HG02852 (cell line): ENCODE data around the gene CACNA2D2.

ENCODE experiments used
- ATAC-seq: cut with Tn5 transposase; IDR thresholded peaks from one replicate; pipeline ENCODE4 v1.9.1; 2021; ENCODE audit warnings: mild to moderate bottlenecking, moderate library complexity; ENCODE audit not compliant: unreplicated experiment

The CACNA2D2 gene

GRCh38 chr3:50502584-50503423 lies 630 bp downstream of the CACNA2D2 start:
- no peak for ATAC-seq

DNA sequence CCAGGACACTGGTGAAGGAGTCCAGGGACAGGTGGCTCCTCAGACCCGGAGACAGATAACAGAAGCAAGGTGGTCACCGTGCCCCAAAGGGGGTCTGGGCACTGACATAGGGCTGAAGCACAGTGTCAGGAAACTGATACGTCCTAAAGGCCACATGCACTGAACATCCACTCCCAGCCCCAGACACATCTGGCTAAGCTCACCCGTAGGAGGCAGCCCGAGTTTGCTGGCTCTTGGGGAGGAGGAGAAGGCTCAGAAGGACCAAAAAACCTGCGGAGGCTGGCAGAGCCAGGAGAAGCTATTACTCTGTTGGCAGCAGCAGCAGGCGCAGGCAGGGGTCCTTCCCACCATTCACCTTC lies 1.2 kb downstream of the CACNA2D2 start:
- ATAC-seq = no peak

DNA sequence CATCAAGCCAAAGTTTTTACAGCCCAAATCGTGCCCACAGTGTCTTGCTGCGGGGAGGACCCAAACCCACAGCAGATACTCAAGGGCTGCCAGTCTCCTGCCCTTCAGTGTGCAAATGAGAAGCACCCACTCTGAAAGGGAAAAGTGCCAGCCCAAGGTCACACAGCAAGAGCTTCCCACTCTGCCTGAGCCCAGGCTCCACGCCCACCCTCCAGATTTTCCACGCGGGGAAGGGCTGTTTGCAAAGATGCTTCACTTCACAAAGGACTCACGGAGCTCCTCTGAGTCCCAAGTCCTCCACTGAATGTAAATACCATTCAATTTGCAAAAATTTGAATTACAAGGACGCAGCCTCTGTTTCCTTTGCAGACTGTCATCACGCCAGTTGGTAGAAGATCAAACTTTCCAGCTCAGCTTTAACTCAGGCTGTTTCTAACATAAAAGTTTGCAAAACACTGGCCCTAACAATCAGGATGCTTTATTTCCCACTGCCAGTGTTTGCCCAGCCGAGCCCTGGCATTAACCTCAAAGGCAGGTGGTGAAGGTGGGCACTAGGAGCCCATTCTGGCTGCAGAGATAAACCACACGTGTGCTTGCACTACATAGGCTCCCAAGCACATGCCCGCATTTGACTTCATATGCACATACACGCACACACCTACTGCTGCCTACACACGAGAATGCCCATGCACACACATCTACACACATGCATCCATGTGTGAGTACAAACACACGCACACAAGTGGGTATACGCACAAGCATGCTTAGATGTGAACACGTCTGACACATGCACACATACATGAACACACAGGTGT lies 7.6 kb downstream of the CACNA2D2 start:
- ATAC-seq = no peak

GRCh38 chr3:50494126-50494525 lies 9.3 kb downstream of the CACNA2D2 start:
- no peak for ATAC-seq

DNA sequence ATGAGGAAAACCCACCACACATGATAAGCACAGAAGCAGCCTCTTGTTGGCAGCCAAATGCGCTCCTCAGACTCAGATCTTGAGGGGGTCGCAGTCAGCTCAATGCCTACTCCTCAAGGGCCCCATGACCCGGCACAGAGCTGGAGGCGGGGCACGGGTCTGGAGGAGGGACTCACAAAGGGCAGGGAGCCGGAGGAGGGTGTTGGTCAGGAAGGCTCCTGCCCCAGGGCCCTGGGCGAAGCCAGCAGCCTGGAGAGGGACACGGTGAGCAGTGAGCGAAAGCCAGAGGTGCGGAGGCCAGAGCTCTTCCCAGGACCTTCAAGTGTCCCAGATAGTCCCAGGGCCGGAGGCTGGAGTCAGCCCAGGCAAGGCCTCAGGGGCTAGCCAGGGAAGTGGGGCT lies 9.8 kb downstream of the CACNA2D2 start:
- ATAC-seq = no peak

GRCh38 chr3:50493086-50493485 lies 10.3 kb downstream of the CACNA2D2 start:
- ATAC-seq = no peak

DNA sequence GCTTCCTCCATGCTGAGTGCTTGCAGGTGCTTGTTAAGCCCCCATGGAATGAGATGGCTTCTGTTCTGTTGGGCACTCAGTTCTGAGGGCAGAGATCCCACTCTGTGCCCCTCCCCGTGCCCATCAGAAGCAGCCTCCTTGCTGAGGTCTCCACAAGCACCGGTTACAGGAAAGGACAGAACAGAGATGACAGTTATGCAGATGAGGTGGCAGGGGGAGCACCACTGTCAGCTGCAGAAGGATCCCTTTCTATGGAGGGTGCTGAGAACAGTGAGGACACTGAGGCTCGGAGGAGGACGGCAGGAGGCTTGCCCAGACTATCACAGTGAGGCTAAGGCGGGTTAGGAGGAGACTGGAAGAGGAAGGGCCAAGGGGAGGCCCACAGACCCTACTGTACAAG lies 12.4 kb downstream of the CACNA2D2 start:
- no peak for ATAC-seq

DNA sequence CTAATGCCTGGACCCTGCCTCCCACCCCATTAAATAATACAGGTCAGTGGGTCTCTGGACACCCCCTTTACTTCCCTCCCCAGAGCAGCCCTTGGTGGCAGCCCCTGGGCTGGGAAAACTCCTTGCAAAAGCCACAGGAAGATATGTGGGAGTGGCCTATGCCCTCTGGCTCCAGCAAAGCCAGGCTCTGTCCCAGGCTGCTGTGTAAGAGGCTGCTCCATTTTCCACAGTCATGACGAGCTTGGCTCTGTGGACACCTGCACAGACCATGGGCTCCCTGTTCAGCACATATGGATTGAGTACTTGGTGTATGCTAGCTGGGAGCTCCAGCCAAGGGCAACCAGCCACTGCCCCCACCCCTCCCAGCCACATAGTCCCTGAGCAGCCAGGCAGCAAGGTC lies 13.0 kb downstream of the CACNA2D2 start:
- no peak for ATAC-seq

DNA sequence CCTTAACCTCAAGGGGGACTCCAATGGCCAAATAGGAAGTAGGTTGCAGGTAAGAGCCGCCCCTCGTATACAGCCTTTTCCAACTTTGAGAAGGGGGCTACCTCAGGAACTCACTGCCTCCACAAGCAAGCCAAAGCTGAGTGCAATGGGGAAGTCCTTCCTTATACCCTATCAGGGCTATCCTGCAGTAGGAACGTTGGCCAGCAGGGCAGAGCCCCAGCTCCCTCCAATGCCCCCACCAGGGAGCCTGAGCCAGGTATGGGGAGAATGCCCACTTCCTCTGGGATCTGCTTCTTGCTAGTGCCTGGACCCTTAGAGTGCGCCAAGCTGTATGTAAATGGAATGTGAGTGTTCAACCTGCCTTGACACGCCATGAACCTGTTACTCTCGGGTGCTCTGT lies 16.3 kb downstream of the CACNA2D2 start:
- no peak for ATAC-seq

DNA sequence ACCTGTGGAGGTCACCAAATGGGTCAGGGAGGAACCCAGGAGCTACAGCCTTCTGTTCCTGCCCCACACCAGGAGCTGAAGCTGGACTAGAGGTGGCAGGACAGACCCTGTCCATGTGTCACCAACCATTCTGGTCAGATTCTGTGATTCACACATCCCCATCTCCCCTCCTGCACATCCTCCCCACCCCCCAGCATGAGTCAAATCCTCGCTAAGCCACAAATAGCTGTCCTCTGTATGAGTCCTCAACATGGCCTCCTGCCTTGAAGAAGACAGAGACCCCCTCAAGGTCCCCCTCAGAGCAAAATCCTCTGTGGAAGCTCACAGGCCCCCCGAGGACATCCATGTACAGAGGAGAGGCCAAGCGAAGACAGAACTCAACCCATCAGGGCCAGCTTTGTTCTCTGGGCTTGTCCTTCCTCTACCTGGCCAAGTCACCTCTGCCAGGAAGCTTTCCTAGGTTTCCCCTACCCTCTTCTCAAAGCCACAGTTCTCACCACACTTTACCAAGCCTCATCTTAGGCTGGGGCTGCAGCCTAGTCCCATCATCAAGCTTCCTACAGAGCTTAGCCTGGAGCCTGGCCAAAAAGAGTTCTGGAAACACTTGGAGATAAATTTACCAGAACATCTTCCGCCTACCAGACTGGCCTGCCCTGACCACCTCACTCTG lies 17.1 kb downstream of the CACNA2D2 start:
- ATAC-seq = no peak

DNA sequence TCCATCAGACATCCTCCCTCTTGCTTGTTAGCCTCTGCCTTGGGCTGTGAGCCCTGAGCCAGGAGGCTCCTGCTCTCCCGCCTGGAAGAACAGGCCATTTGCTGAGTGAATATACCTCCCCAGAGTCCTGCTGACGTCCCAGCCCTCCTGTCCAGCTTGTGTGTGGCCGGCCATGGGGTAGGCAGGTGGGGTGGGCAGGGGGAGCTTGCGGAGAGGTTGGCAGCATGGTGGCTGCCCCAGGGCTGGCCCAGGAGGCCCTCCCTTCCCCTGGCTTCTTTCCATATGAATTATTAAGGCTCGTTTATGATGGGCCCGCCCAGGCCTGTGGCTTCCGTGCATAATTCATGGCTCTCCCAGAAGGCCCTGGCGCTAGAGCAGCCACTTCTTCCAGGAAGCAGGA lies 18.7 kb downstream of the CACNA2D2 start:
- no peak for ATAC-seq

- no peak for ATAC-seq
Measured at GRCh38 chr3:50483374-50483773, 20.1 kb downstream of the CACNA2D2 start.

DNA sequence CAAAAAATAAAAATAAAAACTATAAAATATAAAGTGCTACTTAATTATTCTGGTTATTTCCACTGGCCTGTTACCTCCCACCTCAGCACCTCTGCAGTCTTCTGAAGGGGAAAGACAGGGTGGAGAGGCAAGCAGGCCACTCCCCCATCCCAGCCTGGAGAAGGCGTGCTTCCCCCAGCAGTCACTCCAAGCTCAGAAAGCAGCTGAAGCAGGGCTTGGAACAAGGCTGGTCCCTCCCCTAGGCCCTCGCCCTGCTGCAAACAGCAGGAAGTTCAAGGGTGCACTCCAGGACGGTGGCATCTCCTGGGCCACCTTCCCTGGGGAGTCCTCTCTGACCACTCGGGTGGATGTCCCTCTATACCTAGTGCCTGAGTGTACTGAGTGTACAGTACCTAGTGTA lies 21.4 kb downstream of the CACNA2D2 start:
- no peak for ATAC-seq

- no peak for ATAC-seq
Measured at GRCh38 chr3:50480471-50480870, 23.0 kb downstream of the CACNA2D2 start.

DNA sequence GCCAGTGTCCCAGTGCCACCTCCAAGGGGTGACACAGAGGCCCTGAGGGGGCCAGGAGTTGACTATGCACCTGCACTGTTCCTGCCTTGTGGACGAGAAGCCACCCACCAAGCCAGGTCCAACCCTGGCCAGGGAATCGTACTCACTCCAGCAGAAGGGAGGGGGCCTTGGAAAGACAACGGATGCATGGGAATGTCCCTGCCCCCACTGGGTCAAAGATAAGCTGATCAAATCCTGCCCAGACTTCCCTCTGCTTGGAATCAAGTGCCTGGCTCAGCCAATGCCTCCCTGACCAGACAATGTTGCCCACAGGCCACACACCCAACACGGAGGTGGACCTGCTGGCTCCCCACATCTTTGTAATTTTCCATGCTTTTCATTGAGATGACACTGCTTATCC lies 23.9 kb downstream of the CACNA2D2 start:
- ATAC-seq = no peak

DNA sequence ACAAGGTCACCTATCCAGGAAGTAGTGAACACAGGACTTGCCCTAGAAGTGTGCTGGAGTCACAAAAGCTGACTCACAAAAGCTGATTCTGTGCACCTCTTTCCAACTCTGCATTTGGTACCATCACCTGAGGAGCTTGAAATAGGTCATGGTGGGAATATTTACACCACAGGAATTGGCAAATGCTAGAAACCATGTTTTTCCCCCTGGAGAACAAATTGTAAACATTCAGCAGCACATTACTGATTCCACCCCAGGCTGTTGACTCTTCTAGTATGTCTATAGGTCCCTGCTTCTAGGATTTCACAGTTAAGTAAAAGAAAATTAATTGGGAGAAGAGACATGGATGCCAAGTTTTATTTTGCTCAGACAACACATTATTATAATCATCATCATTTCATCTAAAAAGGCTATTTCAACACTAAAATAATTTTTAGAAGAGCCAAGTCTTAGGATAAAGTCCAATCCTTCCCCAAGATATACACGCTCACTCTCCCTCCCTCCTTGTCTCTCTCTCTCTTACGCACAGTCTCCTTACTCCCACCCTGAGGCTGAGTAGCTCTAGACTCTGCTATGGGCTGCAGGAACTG lies 24.7 kb downstream of the CACNA2D2 start:
- ATAC-seq = no peak

DNA sequence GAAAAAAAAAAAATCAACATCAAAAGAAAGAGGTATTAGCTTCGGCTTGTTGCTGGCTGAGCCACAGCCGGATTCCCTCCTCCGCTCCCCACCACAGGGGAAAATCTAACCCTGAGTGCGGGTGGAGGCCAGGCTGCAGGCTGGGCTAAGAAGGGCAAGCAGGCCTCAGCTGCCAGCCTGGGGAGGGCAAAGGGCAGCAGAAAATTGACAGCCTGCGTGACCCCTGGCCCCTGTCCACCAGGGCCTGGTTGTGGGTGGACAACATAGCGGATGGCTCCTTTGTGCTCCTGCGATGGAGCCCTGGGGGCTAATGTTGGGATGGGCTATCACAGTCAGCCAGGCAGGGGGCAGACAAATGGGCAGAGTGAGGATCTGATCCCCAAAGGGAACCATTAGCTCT lies 25.4 kb downstream of the CACNA2D2 start:
- no peak for ATAC-seq

- no peak for ATAC-seq
Measured at GRCh38 chr3:50475348-50475747, 28.1 kb downstream of the CACNA2D2 start.

DNA sequence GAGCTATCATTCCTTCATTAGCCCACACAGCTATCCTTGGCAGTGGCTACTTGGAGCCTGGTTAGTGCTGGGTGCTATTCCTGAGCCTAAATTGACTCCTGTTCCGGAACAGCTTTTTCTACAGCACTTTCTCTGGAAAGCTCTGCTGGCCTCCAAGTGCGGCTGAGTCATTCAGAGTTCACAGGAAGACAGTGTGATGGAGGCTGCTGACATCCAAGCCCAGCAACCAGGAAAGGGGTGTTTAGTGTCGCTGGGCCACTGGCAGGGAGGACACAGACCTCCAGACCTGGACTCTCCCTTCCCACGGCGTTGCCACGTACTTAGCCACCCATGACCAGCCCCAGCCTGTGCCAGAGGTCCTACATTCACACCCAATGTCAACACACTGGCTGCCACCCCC lies 28.7 kb downstream of the CACNA2D2 start:
- ATAC-seq = no peak

- no peak for ATAC-seq
Measured at GRCh38 chr3:50473768-50474167, 29.7 kb downstream of the CACNA2D2 start.

GRCh38 chr3:50472958-50473357 lies 30.5 kb downstream of the CACNA2D2 start:
- no peak for ATAC-seq
